ACC112 (cell line): ENCODE data around the gene BRCA1.
"Not testable (repeated sequence)": the region's sequence is repeated elsewhere in the genome, so short reads cannot be mapped to it uniquely, and the experiment has no call there.

Source experiments
- H2AFZ ChIP-seq: fragments of 200-600 bp; sonication (generic); one replicate; pipeline ENCODE4 v1.6.0; 2017; ENCODE audit warnings: antibody characterized with exemption, low read length; ENCODE audit not compliant: unreplicated experiment
- H3K27ac ChIP-seq: fragments of 200-600 bp; sonication (generic); 2 replicates; pipeline ENCODE4 v1.5.1; 2014; ENCODE audit warnings: low read depth, mild to moderate bottlenecking, antibody characterized with exemption, low read length, moderate library complexity
- H3K27me3 ChIP-seq: fragments of 200-600 bp; sonication (generic); 2 replicates; pipeline ENCODE4 v1.6.1; 2014; ENCODE audit warnings: mild to moderate bottlenecking, antibody characterized with exemption, low read length, moderate library complexity, mixed read lengths; ENCODE audit not compliant: insufficient read depth
- H3K36me3 ChIP-seq: fragments of 200-600 bp; sonication (generic); 2 replicates; pipeline ENCODE4 v1.6.1; 2016; ENCODE audit warnings: mild to moderate bottlenecking, antibody characterized with exemption, low read length, moderate library complexity, mixed read lengths; ENCODE audit not compliant: insufficient read depth
- H3K4me1 ChIP-seq: fragments of 200-600 bp; sonication (generic); one replicate; pipeline ENCODE4 v1.6.1; 2016; ENCODE audit warnings: low read length, mixed read lengths; ENCODE audit not compliant: insufficient read depth, unreplicated experiment, control insufficient read depth
- H3K4me3 ChIP-seq: fragments of 200-600 bp; sonication (generic); 2 replicates; pipeline ENCODE4 v1.5.1; 2014; ENCODE audit warnings: mild to moderate bottlenecking, low read depth, low read length
- H3K79me2 ChIP-seq: fragments of 200-600 bp; sonication (generic); one replicate; pipeline ENCODE4 v1.6.0; 2016; ENCODE audit warnings: low read length; ENCODE audit not compliant: control insufficient read depth, unreplicated experiment, insufficient read depth

Gene BRCA1

DNA sequence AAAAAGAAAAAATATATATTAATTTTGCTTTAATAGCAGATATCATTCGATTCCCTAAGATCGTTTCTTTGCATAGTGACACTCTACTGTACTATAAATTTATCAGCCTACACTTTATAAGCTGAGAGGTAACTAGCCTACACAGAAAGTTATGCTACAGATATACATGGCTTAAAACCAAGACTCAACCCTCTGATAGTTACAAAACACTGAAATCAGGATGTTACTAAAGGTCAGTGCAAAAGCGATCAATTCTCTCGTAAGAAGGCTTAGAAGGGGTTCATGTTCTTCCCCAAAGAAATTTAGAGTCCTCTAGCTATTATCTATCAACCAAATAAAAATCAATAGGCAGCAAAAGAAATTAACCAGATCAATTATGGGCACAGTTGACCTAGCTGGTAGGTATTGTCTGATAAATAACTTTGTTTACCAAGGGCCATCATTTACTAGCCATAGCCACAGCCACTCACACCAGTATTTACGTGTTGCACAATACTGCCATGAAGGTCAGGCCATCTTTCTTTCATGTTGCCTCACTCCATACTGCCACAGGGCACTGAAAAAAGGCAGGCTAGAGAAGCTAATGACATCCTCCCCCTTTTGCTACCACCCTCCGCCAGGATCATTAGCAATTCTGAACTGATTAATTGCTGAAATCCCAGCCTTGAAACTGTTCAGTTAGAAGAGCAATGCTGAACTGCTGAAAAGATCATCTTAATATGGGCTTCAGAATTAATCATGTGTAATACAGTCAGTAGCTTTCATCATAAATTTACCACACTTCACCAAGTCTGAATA is 56.4 kb downstream of the BRCA1 start:
- peaks cover 16% of the 10 kb centered on the region for H3K36me3 ChIP-seq
- no peaks in the 10 kb centered on the region for H3K27me3 ChIP-seq
- no peaks in the 10 kb centered on the region for H3K4me1 ChIP-seq
- no peak overlapping the region for H3K27ac ChIP-seq
- H2AFZ ChIP-seq = no peak overlapping the region
- no peaks in the 10 kb centered on the region for H3K79me2 ChIP-seq
- no peak overlapping the region for H3K4me3 ChIP-seq

GRCh38 chr17:43062984-43063638 is 62.1 kb downstream of the BRCA1 start:
- Histone ChIP-seq H3K79me2 (no peaks in the 10 kb centered on the region), H3K4me1 (no peaks in the 10 kb centered on the region), H3K36me3 (peaks cover 14% of the 10 kb centered on the region), H2AFZ (no peak overlapping the region), H3K27me3 (no peaks in the 10 kb centered on the region), H3K4me3 (no peak overlapping the region), H3K27ac (no peak overlapping the region)

GRCh38 chr17:43056051-43056450 is 69.1 kb downstream of the BRCA1 start:
- Histone ChIP-seq H3K79me2 (no peaks in the 10 kb centered on the region), H2AFZ (no peak overlapping the region), H3K36me3 (peaks cover 3% of the 10 kb centered on the region; the same call in 1 of the 2 replicates), H3K27me3 (no peaks in the 10 kb centered on the region), H3K27ac (no peak overlapping the region), H3K4me3 (no peak overlapping the region), H3K4me1 (no peaks in the 10 kb centered on the region)

- H3K27ac ChIP-seq, H3K27me3 ChIP-seq, H3K79me2 ChIP-seq, H3K4me3 ChIP-seq, H3K36me3 ChIP-seq, H2AFZ ChIP-seq, H3K4me1 ChIP-seq: not testable (repeated sequence)
These were observed 72.2 kb downstream of the BRCA1 start for GRCh38 chr17:43053008-43053407.

DNA sequence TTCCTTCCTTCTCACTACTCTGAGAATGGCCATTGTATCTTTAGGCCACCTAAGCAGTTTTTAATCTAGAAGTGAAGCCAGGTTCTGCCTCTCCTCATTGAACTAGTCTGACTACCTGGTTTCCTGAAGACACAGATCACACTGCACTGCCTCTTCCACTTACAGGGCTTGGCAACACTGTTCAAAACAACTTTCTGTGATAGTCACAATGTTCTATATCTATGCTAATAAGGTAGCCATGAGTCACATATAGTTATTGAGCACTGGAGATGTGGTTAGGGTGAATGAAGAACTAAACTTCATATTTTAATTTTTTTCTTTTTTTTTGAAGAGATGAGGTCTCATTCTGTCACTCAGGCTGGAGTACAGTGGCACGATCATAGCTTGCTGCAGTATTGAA is 73.2 kb downstream of the BRCA1 start:
- Histone ChIP-seq H3K27me3 (no peaks in the 10 kb centered on the region), H3K4me1 (no peaks in the 10 kb centered on the region), H3K36me3 (peaks cover 3% of the 10 kb centered on the region; the same call in 1 of the 2 replicates), H3K27ac (no peak overlapping the region), H2AFZ (no peak overlapping the region), H3K4me3 (no peak overlapping the region), H3K79me2 (no peaks in the 10 kb centered on the region)

DNA sequence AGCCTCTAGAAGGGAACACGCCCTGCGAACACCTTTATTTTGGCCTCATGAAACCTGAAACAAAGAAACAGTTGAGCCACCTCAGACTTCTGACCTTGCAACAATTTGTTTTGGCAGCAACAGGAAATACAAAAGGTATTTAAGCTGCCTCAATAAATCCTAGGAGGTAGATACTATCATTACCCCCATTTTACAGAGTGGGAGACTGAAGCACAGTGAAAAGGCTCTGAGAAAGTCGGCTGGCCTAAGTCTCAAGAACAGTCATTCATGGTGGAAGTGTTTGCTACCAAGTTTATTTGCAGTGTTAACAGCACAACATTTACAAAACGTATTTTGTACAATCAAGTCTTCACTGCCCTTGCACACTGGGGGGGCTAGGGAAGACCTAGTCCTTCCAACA is 81.1 kb downstream of the BRCA1 start:
- Histone ChIP-seq H3K36me3 (peaks cover 7% of the 10 kb centered on the region; the same call in 1 of the 2 replicates), H3K27ac (no peak overlapping the region), H3K79me2 (no peaks in the 10 kb centered on the region), H3K4me1 (no peaks in the 10 kb centered on the region), H3K4me3 (no peak overlapping the region), H2AFZ (no peak overlapping the region), H3K27me3 (no peaks in the 10 kb centered on the region)

- H3K27me3 ChIP-seq = no peaks in the 10 kb centered on the region
- H3K4me3 ChIP-seq = no peak overlapping the region
- H3K27ac ChIP-seq = no peak overlapping the region
- H3K4me1 ChIP-seq = no peaks in the 10 kb centered on the region
- peaks cover 7% of the 10 kb centered on the region; the same call in 1 of the 2 replicates for H3K36me3 ChIP-seq
- H2AFZ ChIP-seq = no peak overlapping the region
- H3K79me2 ChIP-seq = no peaks in the 10 kb centered on the region
These were observed 81.9 kb downstream of the BRCA1 start for GRCh38 chr17:43043307-43043706.

- Histone ChIP-seq H3K27ac (no peak overlapping the region), H2AFZ (no peak overlapping the region), H3K27me3 (no peaks in the 10 kb centered on the region), H3K36me3 (peaks cover 7% of the 10 kb centered on the region; the same call in 1 of the 2 replicates), H3K4me3 (no peak overlapping the region), H3K79me2 (no peaks in the 10 kb centered on the region), H3K4me1 (no peaks in the 10 kb centered on the region)
These were observed 83.0 kb downstream of the BRCA1 start for GRCh38 chr17:43042025-43042628.

DNA sequence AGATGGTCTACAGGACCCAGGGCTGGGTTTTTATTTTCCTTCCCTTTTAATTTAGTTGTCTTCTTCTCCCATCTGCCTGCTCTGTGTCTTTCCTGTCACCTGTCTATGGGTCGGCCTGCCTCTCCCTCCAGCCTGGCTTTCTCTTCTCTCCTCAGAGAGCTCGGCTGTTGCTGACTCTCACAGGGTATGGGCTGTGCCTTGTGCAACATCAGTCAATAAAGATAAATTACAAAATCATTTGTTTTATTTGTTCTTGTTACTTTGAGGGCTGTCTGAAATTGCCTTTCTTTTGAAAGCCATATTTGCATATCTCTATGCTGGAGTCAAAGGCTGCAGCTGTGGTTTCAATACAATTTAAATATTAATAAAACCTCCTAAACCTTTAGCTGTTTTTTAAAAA is 84.5 kb downstream of the BRCA1 start:
- Histone ChIP-seq H2AFZ (no peak overlapping the region), H3K27ac (no peak overlapping the region), H3K4me3 (no peak overlapping the region), H3K36me3 (peaks cover 7% of the 10 kb centered on the region; the same call in 1 of the 2 replicates), H3K4me1 (no peaks in the 10 kb centered on the region), H3K27me3 (no peaks in the 10 kb centered on the region), H3K79me2 (no peaks in the 10 kb centered on the region)

DNA sequence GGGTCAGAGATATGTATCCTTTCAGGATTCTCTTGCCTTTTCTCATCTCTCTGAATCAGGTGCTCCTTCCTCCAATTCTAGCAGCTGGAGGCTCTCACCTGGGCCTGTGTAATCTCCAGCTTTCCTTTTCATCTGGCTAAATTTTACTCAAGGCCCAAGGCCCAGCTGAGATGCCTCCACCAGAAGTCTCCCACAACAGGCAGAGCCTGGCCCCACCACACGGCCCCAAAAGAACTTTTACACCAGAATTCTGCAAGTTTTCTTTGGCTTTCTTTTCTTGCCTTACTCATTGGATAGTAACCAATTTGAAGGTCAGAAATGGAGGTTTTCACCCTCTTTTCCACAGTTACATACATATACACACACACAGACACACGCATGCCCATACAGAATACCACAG is 85.5 kb downstream of the BRCA1 start:
- Histone ChIP-seq H2AFZ (no peak overlapping the region), H3K27me3 (no peaks in the 10 kb centered on the region), H3K36me3 (peaks cover 7% of the 10 kb centered on the region; the same call in 1 of the 2 replicates), H3K4me1 (no peaks in the 10 kb centered on the region), H3K79me2 (no peaks in the 10 kb centered on the region), H3K27ac (no peak overlapping the region), H3K4me3 (no peak overlapping the region)
